NCI-H774 (cell line): ENCODE results near the gene UCKL1.
"Not testable (repeated sequence)": the region's sequence is repeated elsewhere in the genome, so short reads cannot be mapped to it uniquely, and the experiment has no call there.

Source experiments
- DNase-seq: peaks from one replicate; lab custom pipeline; 2025; lab: John Stamatoyannopoulos, UW

The UCKL1 gene

GRCh38 chr20:63919130-63919529 is 37.1 kb downstream of the UCKL1 start:
- DNase-seq: no peak

GRCh38 chr20:63917811-63918210 is 38.4 kb downstream of the UCKL1 start:
- DNase-seq: no peak

DNA sequence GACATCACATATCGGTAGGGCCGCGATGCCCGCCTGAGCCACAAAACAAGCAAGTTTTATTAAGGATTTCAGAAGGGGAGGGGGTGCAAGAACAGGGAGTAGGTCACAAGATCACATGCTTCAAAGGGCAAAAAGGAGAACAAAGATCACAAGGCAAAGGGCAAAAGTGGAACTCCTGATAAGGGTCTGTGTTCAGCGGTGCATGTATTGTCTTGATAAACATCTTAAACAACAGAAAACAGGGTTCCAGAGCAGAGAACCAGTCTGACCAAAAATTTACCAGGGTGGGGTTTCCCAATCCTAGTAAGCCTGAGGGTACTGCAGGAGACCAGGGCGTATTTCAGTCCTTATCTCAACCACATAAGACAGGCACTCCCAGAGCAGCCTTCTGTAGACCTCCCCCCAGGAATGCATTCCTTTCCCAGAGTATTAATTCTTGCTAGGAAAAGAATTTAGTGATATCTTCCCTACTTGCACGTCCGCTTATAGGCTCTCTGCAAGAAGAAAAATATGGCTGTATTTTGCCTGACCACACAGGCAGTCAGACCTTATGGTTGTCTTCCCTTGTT is 39.8 kb downstream of the UCKL1 start:
- DNase-seq: not testable (repeated sequence)

- DNase-seq: no peak
Measured at GRCh38 chr20:63915471-63915870, 40.7 kb downstream of the UCKL1 start.

DNA sequence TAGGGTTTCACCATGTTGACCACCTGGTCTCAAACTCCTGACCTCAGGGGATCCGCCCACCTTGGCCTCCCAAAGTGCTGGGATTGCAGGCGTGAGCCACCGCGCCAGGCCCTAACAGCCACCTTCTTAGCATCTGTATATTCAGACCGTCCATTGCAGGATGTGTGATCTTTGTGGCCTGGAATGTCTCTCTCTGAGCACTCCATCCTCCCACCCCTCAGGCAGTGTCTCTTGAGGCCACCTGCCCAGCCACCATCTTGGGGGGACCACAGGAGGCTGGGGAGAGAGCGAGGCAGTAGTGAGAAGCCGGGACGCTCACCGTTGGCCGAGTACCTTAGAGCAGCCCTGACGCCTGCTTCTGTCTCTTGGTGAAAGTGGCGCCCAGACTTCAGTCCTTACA is 42.4 kb downstream of the UCKL1 start:
- DNase-seq: no peak

DNA sequence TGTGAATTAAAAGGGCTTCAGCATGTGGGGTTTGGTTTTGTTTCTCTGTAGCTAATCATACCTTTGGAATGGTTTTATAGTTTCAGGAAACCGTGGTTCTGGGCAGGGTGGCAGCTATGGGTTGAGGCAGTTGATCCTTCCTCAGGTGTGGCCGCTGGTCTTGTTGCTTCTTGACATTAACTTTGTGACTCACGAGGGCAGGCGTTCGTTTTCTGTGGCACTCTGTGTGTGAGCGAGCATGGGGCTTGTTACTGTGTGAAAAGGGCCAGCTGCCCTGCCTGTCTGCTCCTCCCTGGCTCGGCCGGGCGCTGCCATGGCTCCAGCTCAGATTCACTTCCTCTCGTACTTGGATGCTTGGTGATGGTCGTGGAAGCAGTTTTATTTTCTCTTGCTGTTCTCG is 45.0 kb downstream of the UCKL1 start:
- DNase-seq: no peak

GRCh38 chr20:63908008-63908682 is 48.1 kb downstream of the UCKL1 start:
- DNase-seq: no peak

- DNase-seq: no peak
Measured at GRCh38 chr20:63903796-63904561, 52.2 kb downstream of the UCKL1 start.

DNA sequence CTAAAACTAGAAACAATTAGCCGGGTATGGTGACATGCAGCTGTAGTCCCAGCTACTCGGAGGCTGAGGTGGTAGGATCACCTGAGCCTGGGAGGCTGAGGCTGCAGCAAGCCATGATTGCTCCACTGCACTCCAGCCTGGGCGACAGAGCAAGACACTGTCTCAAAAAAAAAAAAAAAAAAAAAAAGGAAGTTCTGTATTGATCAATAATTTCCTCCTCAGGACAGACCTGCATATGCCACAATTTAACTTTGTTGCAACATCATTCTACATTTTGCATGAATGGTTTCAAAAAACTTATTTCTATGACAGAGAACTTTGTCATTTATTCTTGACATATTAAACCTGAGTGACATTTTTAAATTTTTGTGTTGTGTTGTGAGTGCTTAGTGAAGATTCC is 55.8 kb downstream of the UCKL1 start:
- DNase-seq: no peak

DNA sequence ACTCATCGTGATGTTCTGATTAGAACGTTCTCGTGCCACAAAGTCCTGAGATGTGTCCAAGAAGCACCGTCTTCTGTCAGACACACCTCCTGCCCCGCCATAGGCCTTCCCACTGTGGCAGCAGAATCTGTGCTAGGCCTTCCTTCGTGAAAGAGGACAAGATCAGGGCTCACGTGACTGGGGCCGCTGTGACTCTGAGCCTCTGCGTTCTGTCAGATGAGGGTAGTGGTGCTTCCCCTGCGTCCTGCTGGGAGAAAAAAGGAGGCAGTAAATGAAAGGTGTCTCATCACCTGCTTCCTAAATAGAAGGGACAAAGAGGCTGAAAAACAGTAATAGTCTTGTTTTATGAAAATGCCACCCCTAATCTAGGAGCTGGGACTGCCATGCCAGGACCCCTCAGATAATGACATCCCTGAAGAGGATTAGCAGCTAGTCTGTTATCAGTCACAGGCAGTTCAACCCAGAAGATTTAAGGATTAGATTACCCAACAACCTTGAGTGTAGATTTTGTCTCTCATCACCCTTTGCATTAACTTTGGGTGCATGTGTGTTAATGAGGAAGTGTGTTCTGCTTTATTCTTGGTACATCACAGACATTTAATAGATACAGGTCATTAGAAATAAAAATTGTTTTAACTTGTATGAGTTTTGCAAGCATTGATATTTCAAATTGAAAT is 57.2 kb downstream of the UCKL1 start:
- no peak for DNase-seq

GRCh38 chr20:63897978-63898561 is 58.1 kb downstream of the UCKL1 start:
- DNase-seq: no peak

DNA sequence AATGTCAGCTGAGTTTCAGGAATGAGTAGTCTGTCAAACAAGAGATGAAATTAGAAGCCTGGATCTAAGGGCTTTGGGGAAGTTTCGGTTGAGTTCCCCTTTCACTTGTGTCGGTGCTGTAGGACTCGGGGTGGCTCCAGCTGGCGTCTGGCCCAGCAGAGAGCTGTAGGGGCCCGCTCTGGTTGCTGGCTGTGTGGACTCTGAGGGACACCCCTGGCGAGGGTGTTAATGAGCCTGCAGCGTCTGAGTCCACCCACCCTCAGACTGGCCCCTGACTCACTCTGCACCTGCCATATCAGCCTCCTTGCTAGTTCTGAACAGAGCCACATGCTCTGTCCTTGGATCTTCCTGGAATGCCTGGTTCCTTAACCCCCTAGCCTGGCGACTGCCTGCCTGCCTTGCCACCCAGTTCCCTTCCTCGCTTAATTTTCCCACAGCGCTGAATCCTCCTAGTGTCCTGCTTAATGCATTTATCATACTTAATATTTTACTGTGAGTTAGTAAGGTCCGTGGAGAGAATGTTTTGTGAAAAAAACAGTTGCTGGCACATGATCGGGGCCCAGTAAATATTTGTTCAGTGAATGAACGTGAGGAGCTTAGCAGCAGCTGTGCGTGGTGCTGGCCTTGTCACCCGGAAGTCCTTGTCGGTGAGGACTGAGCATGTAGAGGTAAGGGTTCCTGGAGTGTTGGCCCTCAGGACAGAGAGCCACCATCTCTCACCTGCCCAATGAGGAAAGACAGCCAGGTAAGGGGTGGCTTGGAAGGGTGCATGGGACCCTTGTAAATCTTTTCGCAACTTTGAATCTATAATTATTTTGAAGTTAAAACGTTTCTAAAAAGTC is 59.7 kb downstream of the UCKL1 start:
- peak; percentile 80 for DNase-seq

GRCh38 chr20:63895952-63896263 is 60.3 kb downstream of the UCKL1 start:
- DNase-seq: no peak

GRCh38 chr20:63895202-63895951 is 60.8 kb downstream of the UCKL1 start:
- no peak for DNase-seq

- peak; percentile 90 for DNase-seq
Measured at GRCh38 chr20:63894358-63895201, 61.6 kb downstream of the UCKL1 start, which contains the start of gene DNAJC5. Gene DNAJC5, plus strand, starts transcription at chr20:63895126. Its CDS starts 33,220 bp downstream, at chr20:63928346.

DNA sequence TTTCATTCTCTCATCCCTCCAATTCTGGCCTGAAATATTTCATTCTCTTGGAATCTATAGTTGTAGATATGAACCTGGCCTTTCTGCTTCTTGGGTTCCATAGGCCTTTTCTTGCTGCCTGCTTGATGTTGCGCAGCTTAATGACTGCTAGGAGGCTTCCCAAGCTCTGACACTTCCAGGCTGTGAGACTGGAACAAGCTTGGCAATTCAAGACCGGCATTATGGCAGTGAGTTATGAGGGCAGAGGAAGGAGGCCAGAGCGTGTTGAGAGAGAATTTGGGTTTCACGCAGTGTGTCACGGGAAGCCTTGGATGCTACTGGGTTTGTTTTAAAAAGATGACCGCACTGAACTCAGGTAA is 62.2 kb downstream of the UCKL1 start:
- no peak for DNase-seq

GRCh38 chr20:63892402-63892801 is 63.8 kb downstream of the UCKL1 start:
- DNase-seq: no peak

GRCh38 chr20:63891061-63892002 is 64.9 kb downstream of the UCKL1 start:
- no peak for DNase-seq

GRCh38 chr20:63890616-63891015 is 65.6 kb downstream of the UCKL1 start:
- DNase-seq: no peak
